Activated CD4-positive, alpha-beta T cell treated with anti-CD3 and anti-CD28 coated beads, Interleukin-2, amount 10 ng/mL, durations not matched to agents 7 days and 5 days (primary cell): ENCODE data around the gene MBP. TPM values are rescaled to one million over a fixed set of nuclear protein-coding genes. Genes with fewer than 3 reads are reported as not detected.
A peak's percentile ranks its signal among the peaks of the same experiment; 100 is the strongest.
"Not testable (repeated sequence)": the region's sequence is repeated elsewhere in the genome, so short reads cannot be mapped to it uniquely, and the experiment has no call there.

Experiments used
- CTCF ChIA-PET: fragments of 350-600 bp; sonication (Branson Sonifier 250); formaldehyde crosslinking; loops from one replicate; lab custom pipeline; 2021; ENCODE audit warnings: antibody characterized with exemption; lab: Charles Lee
- POLR2A ChIA-PET: fragments of 350-600 bp; sonication (Branson Sonifier 250); formaldehyde crosslinking; loops from one replicate; lab custom pipeline; 2021; ENCODE audit warnings: antibody characterized with exemption; lab: Charles Lee
- DNase-seq: peaks from one replicate; pipeline ENCODE4 v3.0.0-alpha.2; 2020
- H3K27ac Mint-ChIP-seq: one replicate; pipeline ENCODE4 v1.8.0; 2021; ENCODE audit warnings: mild to moderate bottlenecking, moderate library complexity, mixed read lengths
- H3K27me3 Mint-ChIP-seq: one replicate; pipeline ENCODE4 v1.8.0; 2021; ENCODE audit warnings: mixed read lengths
- H3K36me3 Mint-ChIP-seq: one replicate; pipeline ENCODE4 v1.8.0; 2021; ENCODE audit warnings: low read depth, mixed read lengths
- H3K4me1 Mint-ChIP-seq: one replicate; pipeline ENCODE4 v1.8.0; 2021; ENCODE audit warnings: mixed read lengths
- H3K4me3 Mint-ChIP-seq: one replicate; pipeline ENCODE4 v1.8.0; 2021; ENCODE audit warnings: mild to moderate bottlenecking, moderate library complexity, mixed read lengths
- H3K9me3 Mint-ChIP-seq: one replicate; pipeline ENCODE4 v1.8.0; 2021; ENCODE audit warnings: mixed read lengths
- total RNA-seq, 2 experiments: library from RNA; stranded (reverse); gene quantifications; one replicate each; pipeline ENCODE4 v1.2.3, GENCODE V29; 2021

MBP gene
- total RNA-seq, 2 experiments from 2014 or later, result 111 to 133 TPM

GRCh38 chr18:77021478-77021877 is 111.1 kb downstream of the MBP start:
- H3K9me3 Mint-ChIP-seq, POLR2A ChIA-PET, H3K4me3 Mint-ChIP-seq, H3K27me3 Mint-ChIP-seq, H3K27ac Mint-ChIP-seq, DNase-seq: not testable (repeated sequence)
- Mint-ChIP-seq H3K4me1 (peaks cover 11% of the 10 kb centered on the region), H3K36me3 (peaks cover 56% of the 10 kb centered on the region)
- CTCF ChIA-PET, result interaction anchor here (1.7 kb wide), 1 partner anchor 12 kb away, joined by 5 read pairs; no protein-coding TSS in a partner anchor

- no peak for DNase-seq
- peak overlapping the region; percentile 60 for H3K27ac Mint-ChIP-seq
- H3K36me3 Mint-ChIP-seq, result peaks cover 57% of the 10 kb centered on the region
- H3K27me3 Mint-ChIP-seq, result no peaks in the 10 kb centered on the region
- H3K4me1 Mint-ChIP-seq, result peaks cover 14% of the 10 kb centered on the region
- H3K4me3 Mint-ChIP-seq, result no peak overlapping the region
- H3K9me3 Mint-ChIP-seq, result no peaks in the 10 kb centered on the region
- POLR2A ChIA-PET, result no interaction called here
- CTCF ChIA-PET, result interaction anchor here (1.7 kb wide), 1 partner anchor 12 kb away, joined by 5 read pairs; no protein-coding TSS in a partner anchor
Measured at GRCh38 chr18:77021075-77021474, 111.5 kb downstream of the MBP start.

- ChIA-PET CTCF (interaction anchor here (1.7 kb wide), 1 partner anchor 11 kb away, joined by 5 read pairs; no protein-coding TSS in a partner anchor), POLR2A (no interaction called here)
- Mint-ChIP-seq H3K27ac (peak overlapping the region; percentile 25), H3K9me3 (no peaks in the 10 kb centered on the region), H3K4me1 (peaks cover 14% of the 10 kb centered on the region), H3K27me3 (no peaks in the 10 kb centered on the region), H3K36me3 (peaks cover 56% of the 10 kb centered on the region), H3K4me3 (no peak overlapping the region)
- no peak for DNase-seq
Measured at GRCh38 chr18:77020561-77020960, 112.0 kb downstream of the MBP start.

- H3K27me3 Mint-ChIP-seq, result no peaks in the 10 kb centered on the region
- ChIA-PET POLR2A (no interaction called here), CTCF (interaction anchor here (1.7 kb wide), 1 partner anchor 10 kb away, joined by 5 read pairs; no protein-coding TSS in a partner anchor)
- peak overlapping the region; percentile 47 for H3K27ac Mint-ChIP-seq
- peaks cover 60% of the 10 kb centered on the region for H3K36me3 Mint-ChIP-seq
- H3K4me3 Mint-ChIP-seq, result no peak overlapping the region
- H3K9me3 Mint-ChIP-seq, result no peaks in the 10 kb centered on the region
- no peak for DNase-seq
- peaks cover 17% of the 10 kb centered on the region for H3K4me1 Mint-ChIP-seq
Measured at GRCh38 chr18:77019641-77020040, 112.9 kb downstream of the MBP start.

GRCh38 chr18:77018650-77019049 is 113.9 kb downstream of the MBP start:
- H3K36me3 Mint-ChIP-seq, result peaks cover 60% of the 10 kb centered on the region
- H3K9me3 Mint-ChIP-seq, H3K27me3 Mint-ChIP-seq, CTCF ChIA-PET, H3K4me3 Mint-ChIP-seq, POLR2A ChIA-PET, H3K27ac Mint-ChIP-seq, DNase-seq: not testable (repeated sequence)
- peaks cover 17% of the 10 kb centered on the region for H3K4me1 Mint-ChIP-seq

GRCh38 chr18:77017355-77017754 is 115.2 kb downstream of the MBP start:
- H3K4me1 Mint-ChIP-seq, result peaks cover 17% of the 10 kb centered on the region
- H3K27ac Mint-ChIP-seq, result no peak overlapping the region
- no peaks in the 10 kb centered on the region for H3K9me3 Mint-ChIP-seq
- POLR2A ChIA-PET, result no interaction called here
- H3K27me3 Mint-ChIP-seq, result no peaks in the 10 kb centered on the region
- peaks cover 64% of the 10 kb centered on the region for H3K36me3 Mint-ChIP-seq
- DNase-seq, result no peak
- CTCF ChIA-PET, result interaction anchor here (0.6 kb wide), 1 partner anchor 80 kb away, joined by 3 read pairs; no protein-coding TSS in a partner anchor
- no peak overlapping the region for H3K4me3 Mint-ChIP-seq

GRCh38 chr18:77016936-77017335 is 115.6 kb downstream of the MBP start:
- Mint-ChIP-seq H3K36me3 (peaks cover 65% of the 10 kb centered on the region), H3K27me3 (no peaks in the 10 kb centered on the region), H3K27ac (no peak overlapping the region), H3K4me3 (no peak overlapping the region), H3K9me3 (no peaks in the 10 kb centered on the region), H3K4me1 (peaks cover 18% of the 10 kb centered on the region)
- ChIA-PET CTCF (interaction anchor here (0.6 kb wide), 1 partner anchor 81 kb away, joined by 3 read pairs; no protein-coding TSS in a partner anchor), POLR2A (no interaction called here)
- DNase-seq, result no peak

- ChIA-PET CTCF (no interaction called here), POLR2A (no interaction called here)
- Mint-ChIP-seq H3K27ac (peak overlapping the region; percentile 10), H3K36me3 (peaks cover 65% of the 10 kb centered on the region), H3K27me3 (no peaks in the 10 kb centered on the region), H3K9me3 (no peaks in the 10 kb centered on the region), H3K4me3 (no peak overlapping the region), H3K4me1 (peaks cover 14% of the 10 kb centered on the region)
- no peak for DNase-seq
Measured at GRCh38 chr18:77015771-77016710, 116.5 kb downstream of the MBP start.

- Mint-ChIP-seq H3K9me3 (no peaks in the 10 kb centered on the region), H3K4me3 (no peak overlapping the region), H3K4me1 (peaks cover 16% of the 10 kb centered on the region), H3K36me3 (peaks cover 68% of the 10 kb centered on the region), H3K27me3 (no peaks in the 10 kb centered on the region), H3K27ac (peak overlapping the region; percentile 61)
- CTCF ChIA-PET, result interaction anchor here (0.6 kb wide), 1 partner anchor 35 kb away, joined by 3 read pairs; no protein-coding TSS in a partner anchor
- POLR2A ChIA-PET, result no interaction called here
- DNase-seq, result no peak
Measured at GRCh38 chr18:77015169-77015568, 117.4 kb downstream of the MBP start.

- Mint-ChIP-seq H3K27me3 (no peaks in the 10 kb centered on the region), H3K4me3 (no peak overlapping the region), H3K4me1 (peaks cover 16% of the 10 kb centered on the region), H3K9me3 (no peaks in the 10 kb centered on the region), H3K36me3 (peaks cover 65% of the 10 kb centered on the region), H3K27ac (no peak overlapping the region)
- ChIA-PET POLR2A (no interaction called here), CTCF (interaction anchor here (4.6 kb wide), 1 partner anchor 14 kb away, joined by 23 read pairs; no protein-coding TSS in a partner anchor)
- DNase-seq, result no peak
Measured at GRCh38 chr18:77014538-77014937, 118.0 kb downstream of the MBP start.

- no peaks in the 10 kb centered on the region for H3K9me3 Mint-ChIP-seq
- H3K4me3 Mint-ChIP-seq, result no peak overlapping the region
- peaks cover 62% of the 10 kb centered on the region for H3K36me3 Mint-ChIP-seq
- peaks cover 14% of the 10 kb centered on the region for H3K4me1 Mint-ChIP-seq
- no peaks in the 10 kb centered on the region for H3K27me3 Mint-ChIP-seq
- no peak for DNase-seq
- ChIA-PET POLR2A (no interaction called here), CTCF (interaction anchor here (4.6 kb wide), 1 partner anchor 14 kb away, joined by 23 read pairs; no protein-coding TSS in a partner anchor)
- no peak overlapping the region for H3K27ac Mint-ChIP-seq
Measured at GRCh38 chr18:77013811-77014521, 118.6 kb downstream of the MBP start.

- ChIA-PET CTCF (interaction anchor here (1.4 to 4.6 kb wide), 2 partner anchors 9 to 13 kb away, joined by 5 to 23 read pairs; no protein-coding TSS in a partner anchor), POLR2A (interaction anchor here (0.6 kb wide), 1 partner anchor 199 kb away, joined by 3 read pairs; no protein-coding TSS in a partner anchor)
- no peak overlapping the region for H3K4me3 Mint-ChIP-seq
- DNase-seq, result no peak
- H3K9me3 Mint-ChIP-seq, result no peaks in the 10 kb centered on the region
- H3K4me1 Mint-ChIP-seq, result peaks cover 14% of the 10 kb centered on the region
- H3K27me3 Mint-ChIP-seq, result no peaks in the 10 kb centered on the region
- peaks cover 57% of the 10 kb centered on the region for H3K36me3 Mint-ChIP-seq
- H3K27ac Mint-ChIP-seq, result no peak overlapping the region
Measured at GRCh38 chr18:77012806-77013541, 119.6 kb downstream of the MBP start.
